GM18507 (cell line): Measurements from ENCODE around the gene SLC3A2.
"Not testable (repeated sequence)": the region's sequence is repeated elsewhere in the genome, so short reads cannot be mapped to it uniquely, and the experiment has no call there.

Source experiments
- DNase-seq: peaks from one replicate; pipeline ENCODE4 v3.0.0; 2011; ENCODE audit warnings: low read depth; ENCODE audit not compliant: insufficient read length; ENCODE audit errors: extremely low spot score
- FAIRE-seq: peaks from 2 replicates; lab custom pipeline; 2011; peaks lifted over from hg19 to GRCh38; lab: Jason Lieb, UNC

Gene SLC3A2

DNA sequence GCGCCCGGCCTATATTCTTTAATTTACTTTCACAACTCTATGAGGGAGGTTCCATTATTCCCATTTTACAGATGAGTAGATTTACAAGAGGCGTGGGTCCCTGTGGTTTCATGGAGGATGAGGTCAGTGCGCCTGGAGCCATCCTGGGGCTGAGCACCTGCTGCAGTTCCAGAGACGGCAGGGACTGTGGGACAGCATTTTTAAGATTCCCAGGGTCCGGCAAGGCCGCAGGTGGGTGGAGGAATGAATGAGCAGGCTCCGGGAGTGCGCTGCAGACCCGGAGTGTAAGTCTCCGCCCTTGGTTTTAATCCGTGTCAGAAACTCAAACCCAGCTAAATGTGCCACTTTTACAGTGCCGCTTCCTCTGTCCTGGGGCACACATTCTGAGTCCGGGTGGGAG is 44.6 kb downstream of the SLC3A2 start:
- DNase-seq (no peak), FAIRE-seq (no peak)

GRCh38 chr11:62925745-62926679 is 45.3 kb downstream of the SLC3A2 start:
- no peak for FAIRE-seq
- DNase-seq, result no peak

GRCh38 chr11:62926680-62927455 is 46.2 kb downstream of the SLC3A2 start:
- no peak for DNase-seq
- FAIRE-seq, result no peak

GRCh38 chr11:62928011-62928410 is 47.3 kb downstream of the SLC3A2 start:
- FAIRE-seq (no peak), DNase-seq (no peak)

DNA sequence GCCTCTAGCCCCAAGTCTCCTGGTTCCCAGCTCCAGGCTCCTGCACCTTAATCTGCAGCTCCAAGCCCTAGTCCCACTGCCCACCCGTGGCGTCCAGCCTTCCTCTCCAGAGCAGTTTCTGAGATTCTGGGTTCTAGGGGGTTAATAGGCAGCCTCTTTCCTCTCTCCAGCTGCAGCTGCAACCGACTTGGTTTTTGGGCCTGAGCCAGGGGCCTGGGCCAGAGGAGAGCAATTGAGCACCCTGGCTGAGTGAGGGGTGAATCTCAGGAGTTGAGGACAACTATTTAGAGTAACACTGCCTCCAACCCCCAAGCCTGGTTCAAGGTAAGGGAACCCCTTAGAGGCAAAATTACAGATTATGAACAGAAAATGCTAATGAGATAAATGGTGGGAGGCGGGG is 49.5 kb downstream of the SLC3A2 start:
- DNase-seq (no peak), FAIRE-seq (no peak)

DNA sequence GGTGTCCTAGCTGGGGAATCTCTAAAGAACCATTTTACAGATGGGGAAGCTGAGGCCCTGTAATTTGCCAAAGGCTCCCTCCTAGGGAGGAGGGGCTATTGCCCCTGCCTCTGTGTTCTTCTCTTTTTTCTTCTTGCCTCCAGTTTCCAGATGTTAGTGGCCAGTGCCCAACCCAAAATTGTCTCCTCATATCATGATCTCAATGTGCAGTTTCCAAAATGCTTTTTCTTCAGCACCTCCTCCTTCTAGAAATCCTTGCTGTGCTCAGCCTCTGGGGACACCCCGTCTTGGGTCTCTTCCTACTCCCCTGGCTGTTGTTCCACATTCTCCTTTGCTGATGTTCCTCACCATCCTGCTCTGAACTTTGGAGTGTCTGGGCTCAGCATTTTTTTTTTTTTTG is 50.0 kb downstream of the SLC3A2 start:
- FAIRE-seq (no peak), DNase-seq (no peak)

GRCh38 chr11:62931499-62932278 is 51.0 kb downstream of the SLC3A2 start:
- DNase-seq, result no peak
- FAIRE-seq, result no peak

DNA sequence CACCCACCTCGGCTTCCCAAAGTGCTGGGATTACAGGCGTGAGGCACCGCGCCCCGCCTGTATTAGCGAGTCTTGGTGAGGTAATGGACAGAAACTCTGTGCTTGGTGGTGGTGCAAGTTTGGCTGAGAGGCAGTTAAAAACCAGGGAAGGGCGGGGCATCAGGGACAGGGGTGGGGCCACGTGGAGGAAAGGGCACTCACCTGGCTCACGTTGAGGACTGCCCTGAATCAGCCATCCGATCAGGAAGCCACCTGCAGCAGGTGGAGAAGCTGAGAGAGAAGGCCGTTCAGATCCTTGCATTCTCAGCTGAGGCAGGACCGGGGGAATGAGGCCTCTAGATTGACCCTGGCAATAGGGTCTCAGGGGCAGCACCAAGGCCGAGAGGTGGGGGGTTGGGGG is 52.6 kb downstream of the SLC3A2 start:
- no peak for DNase-seq

GRCh38 chr11:62933750-62934495 is 53.2 kb downstream of the SLC3A2 start:
- no peak for FAIRE-seq
- no peak for DNase-seq

More for the DNA sequence above, 52.6 kb downstream of the SLC3A2 start:
- no peak for FAIRE-seq

GRCh38 chr11:62934496-62934785 is 53.7 kb downstream of the SLC3A2 start:
- no peak for DNase-seq
- FAIRE-seq, result no peak

DNA sequence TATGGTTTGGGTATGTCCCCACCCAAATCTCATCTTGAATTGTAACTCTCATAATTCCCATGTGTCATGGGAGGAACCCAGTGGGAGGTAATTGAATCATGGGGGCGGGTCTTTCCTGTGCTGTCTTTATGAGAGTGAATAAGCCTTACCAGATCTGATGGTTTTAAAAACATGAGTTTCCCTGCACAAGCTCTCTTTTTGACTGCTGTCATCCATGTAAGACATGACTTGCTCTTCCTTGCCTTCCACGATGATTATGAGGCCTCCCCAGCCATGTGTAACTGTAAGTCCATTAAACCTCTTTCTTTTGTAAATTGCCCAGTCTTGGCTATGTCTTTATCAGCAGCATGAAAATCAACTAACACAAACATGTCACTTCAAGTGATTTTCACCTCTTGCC is 56.8 kb downstream of the SLC3A2 start:
- FAIRE-seq, DNase-seq: not testable (repeated sequence)
